Heart left ventricle (tissue), 16 donors: Measurements from ENCODE around the gene CCDC121. TPM values are rescaled to one million over a fixed set of nuclear protein-coding genes. Genes with fewer than 3 reads are reported as not detected.
A peak's percentile ranks its signal among the peaks of the same experiment; 100 is the strongest.

ENCODE experiments used
- ATAC-seq, 4 donors: fragments of 200-7000 bp; cut with Tn5 transposase; one replicate each; pipeline ENCODE4 v1.9.1; 2020 to 2022; ENCODE audit warnings: moderate library complexity in 4 of 4, mild to moderate bottlenecking in 3 of 4, moderate number of reproducible peaks in 1 of 4
- DNase-seq, 5 donors: peaks; one replicate each; pipeline ENCODE4 v3.0.0-alpha.2; 2020
- H3K27ac ChIP-seq, 12 donors: fragments of 200-600 bp; sonication (generic) in 4 of 12; one replicate each; pipeline versions ENCODE4 v1.5.0 to v1.8.0; 2016 to 2022; ENCODE audit warnings: mild to moderate bottlenecking in 2 of 12
- H3K27me3 ChIP-seq, 9 donors: fragments of 200-600 bp; sonication (generic) in 2 of 9; one replicate each; pipeline versions ENCODE4 v1.5.1 to v1.8.0; 2016 to 2022; ENCODE audit warnings: mild to moderate bottlenecking in 3 of 9
- H3K36me3 ChIP-seq, 9 donors: fragments of 200-600 bp; sonication (generic) in 2 of 9; one replicate each; pipeline versions ENCODE4 v1.5.0 to v1.8.0; 2018 to 2022; ENCODE audit warnings: mild to moderate bottlenecking in 2 of 9
- H3K4me1 ChIP-seq, 12 donors: fragments of 200-600 bp; sonication (generic) in 4 of 12; one replicate each; pipeline versions ENCODE4 v1.5.0 to v1.8.0; 2016 to 2022; ENCODE audit warnings: mild to moderate bottlenecking in 3 of 12
- H3K4me3 ChIP-seq, 12 donors: fragments of 200-600 bp; sonication (generic) in 4 of 12; one replicate each; pipeline versions ENCODE4 v1.5.0 to v1.8.0; 2017 to 2022; ENCODE audit warnings: mild to moderate bottlenecking in 9 of 12, moderate library complexity in 4 of 12
- H3K9me3 ChIP-seq, 12 donors: fragments of 200-600 bp; sonication (generic) in 4 of 12; one replicate each; pipeline versions ENCODE4 v1.5.0 to v1.8.0; 2016 to 2022; ENCODE audit warnings: mild to moderate bottlenecking in 1 of 12
- POLR2A ChIP-seq, 2 donors: fragments of 450-650 bp; IDR thresholded peaks; one replicate each; pipeline ENCODE4 v1.6.1; 2017; ENCODE audit warnings: antibody characterized with exemption in 2 of 2, mild to moderate bottlenecking in 2 of 2, moderate library complexity in 2 of 2
- WGBS, 4 donors: extraction: QIAGEN DNeasy Blood & Tissue Kit in 2 of 4; methylation state at CpG; one replicate each; pipeline versions ENCODE4 v1.1.5 to v1.1.7; 2013 to 2018; 5-methylcytosine and 5-hydroxymethylcytosine counted together
- intact Hi-C, 10 donors: fragments of 100-400 bp; cut with DNase I; formaldehyde crosslinking; loops; one replicate each; pipeline versions ENCODE4 v1.11.1 to v1.14.2; 2022
- polyA plus RNA-seq, 2 donors: library from polyadenylated mRNA; stranded (reverse); fragments of 200-250 nt; gene quantifications; one replicate each; pipeline ENCODE4 v1.2.3, GENCODE V29; 2013
- total RNA-seq, 9 donors: library from RNA; depleted of rRNA in 2 of 9; stranded (reverse); fragments of >200 nt in 2 of 9; fragmentation: NEBNext Ultra II Directional in 3 of 9; extraction: Animal tissue kit (Norgen Biotek cat#: 25700) in 3 of 9; gene quantifications; one replicate each; pipeline versions ENCODE4 v1.1.0 to v1.2.4, GENCODE V29; 2016 to 2023
- TF ChIP-seq, protein P1 (sequence below), 12 donors: fragments of 200-600 bp; sonication (generic) in 4 of 12; IDR thresholded peaks; one replicate each; pipeline versions ENCODE4 v1.5.0 to v1.8.0; 2018 to 2022; ENCODE audit warnings: antibody characterized with exemption in 12 of 12, mild to moderate bottlenecking in 5 of 12
- donor health status: ischemic (EF 13 %, LVEDD 7.1; RV severe dilation, severe dysfunction).
- donor health status: healthy with polysubstance abuse.
- donor health status: DM: no; HTN: yes; CAD: no.
- donor health status: DM: no; HTN: no; CAD: no.
- donor health status: ischemic (EF 25% LVEDD 6.9; RV normal size, moderate dysfunction).
- donor health status: ischemic (EF 25% LVEDD 5.7; RV mildly dilated, moderate dysfunction).
- donor health status: healthy.
- donor health status: DM: yes; HTN: yes; CAD: no.
- donor health status: ischemic (EF 35%, LVEDD 5.7; RV mildly dilated, moderate dysfunction).
- donor health status: nonischemic (EF 11% LVEDD 7.7; RV severe dilation, severe dysfunction).
- donor health status: DM: yes; HTN: yes; CAD: no.
- donor health status: PGD.
- donor health status: ischemic (EF 29% LVEDD 5.4; RV normal size, mild dysfunction).
- donor health status: nonischemic (EF 23%, LVEDD 6.1; RV moderate dilation, normal function).

CCDC121 gene
- total and polyA plus RNA-seq, 11 donors = 2.5 to 7.7 (median 5.4) TPM

- TF ChIP-seq, protein P1, sequence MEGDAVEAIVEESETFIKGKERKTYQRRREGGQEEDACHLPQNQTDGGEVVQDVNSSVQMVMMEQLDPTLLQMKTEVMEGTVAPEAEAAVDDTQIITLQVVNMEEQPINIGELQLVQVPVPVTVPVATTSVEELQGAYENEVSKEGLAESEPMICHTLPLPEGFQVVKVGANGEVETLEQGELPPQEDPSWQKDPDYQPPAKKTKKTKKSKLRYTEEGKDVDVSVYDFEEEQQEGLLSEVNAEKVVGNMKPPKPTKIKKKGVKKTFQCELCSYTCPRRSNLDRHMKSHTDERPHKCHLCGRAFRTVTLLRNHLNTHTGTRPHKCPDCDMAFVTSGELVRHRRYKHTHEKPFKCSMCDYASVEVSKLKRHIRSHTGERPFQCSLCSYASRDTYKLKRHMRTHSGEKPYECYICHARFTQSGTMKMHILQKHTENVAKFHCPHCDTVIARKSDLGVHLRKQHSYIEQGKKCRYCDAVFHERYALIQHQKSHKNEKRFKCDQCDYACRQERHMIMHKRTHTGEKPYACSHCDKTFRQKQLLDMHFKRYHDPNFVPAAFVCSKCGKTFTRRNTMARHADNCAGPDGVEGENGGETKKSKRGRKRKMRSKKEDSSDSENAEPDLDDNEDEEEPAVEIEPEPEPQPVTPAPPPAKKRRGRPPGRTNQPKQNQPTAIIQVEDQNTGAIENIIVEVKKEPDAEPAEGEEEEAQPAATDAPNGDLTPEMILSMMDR (IDR thresholded peaks at IDR 0.05) = no peak
- TF ChIP-seq POLR2A (IDR thresholded peaks at IDR 0.05) = no peak
- peaks cover 0 to 71% (median 60%) of the 10 kb centered on the region in 9 donors for H3K36me3 ChIP-seq
- H3K4me1 ChIP-seq = peaks cover 0 to 37% (median 21%) of the 10 kb centered on the region in 12 donors
- intact Hi-C loops = no loop called here
- H3K9me3 ChIP-seq = no peaks in the 10 kb centered on the region
- ATAC-seq = no peak
- DNase-seq = no peak
- peak overlapping the region in 1 of 12 donors; percentile 63 for H3K27ac ChIP-seq
- 57 to 74% (median 72%) methylated on average over 1 of the region's 1 CpG for WGBS, 4 donors
- H3K4me3 ChIP-seq = no peak overlapping the region
- no peaks in the 10 kb centered on the region for H3K27me3 ChIP-seq
Measured at GRCh38 chr2:27667446-27667845, 38.6 kb upstream of the CCDC121 start.

GRCh38 chr2:27664622-27665363 lies 36.0 kb upstream of the CCDC121 start:
- no peaks in the 10 kb centered on the region for H3K9me3 ChIP-seq
- WGBS, 4 donors = 84 to 91% (median 85%) methylated on average over 16 of the region's 16 CpGs
- ATAC-seq (no peak), DNase-seq (no peak)
- no peaks in the 10 kb centered on the region for H3K27me3 ChIP-seq
- TF ChIP-seq, protein P1 (IDR thresholded peaks at IDR 0.05) = no peak
- no peak for TF ChIP-seq POLR2A (IDR thresholded peaks at IDR 0.05)
- peak overlapping the region in 1 of 12 donors; percentile 95 for H3K27ac ChIP-seq
- H3K36me3 ChIP-seq = peaks cover 0 to 69% (median 57%) of the 10 kb centered on the region in 9 donors
- peaks cover 0 to 42% (median 27%) of the 10 kb centered on the region in 12 donors for H3K4me1 ChIP-seq
- H3K4me3 ChIP-seq = peak overlapping the region; percentile 66 to 94 (median 86)
- intact Hi-C loops = no loop called here

- WGBS, 4 donors = 3 to 9% (median 4%) methylated on average over 22 to 28 of the region's 28 CpGs
- H3K27ac ChIP-seq = peak overlapping the region; percentile 83 to 95 (median 92)
- no peak for DNase-seq
- H3K27me3 ChIP-seq = no peaks in the 10 kb centered on the region
- intact Hi-C loops = no loop called here
- peaks cover 0 to 69% (median 57%) of the 10 kb centered on the region in 9 donors for H3K36me3 ChIP-seq
- peak overlapping the region; percentile 66 to 94 (median 86) for H3K4me3 ChIP-seq
- no peak for TF ChIP-seq POLR2A (IDR thresholded peaks at IDR 0.05)
- TF ChIP-seq, protein P1 (IDR thresholded peaks at IDR 0.05) = no peak
- H3K4me1 ChIP-seq = peaks cover 0 to 42% (median 27%) of the 10 kb centered on the region in 12 donors
- peak in 2 of 4 donors; percentile 2 to 6 for ATAC-seq
- H3K9me3 ChIP-seq = no peaks in the 10 kb centered on the region
Measured at GRCh38 chr2:27664154-27664574, 35.4 kb upstream of the CCDC121 start.

DNA sequence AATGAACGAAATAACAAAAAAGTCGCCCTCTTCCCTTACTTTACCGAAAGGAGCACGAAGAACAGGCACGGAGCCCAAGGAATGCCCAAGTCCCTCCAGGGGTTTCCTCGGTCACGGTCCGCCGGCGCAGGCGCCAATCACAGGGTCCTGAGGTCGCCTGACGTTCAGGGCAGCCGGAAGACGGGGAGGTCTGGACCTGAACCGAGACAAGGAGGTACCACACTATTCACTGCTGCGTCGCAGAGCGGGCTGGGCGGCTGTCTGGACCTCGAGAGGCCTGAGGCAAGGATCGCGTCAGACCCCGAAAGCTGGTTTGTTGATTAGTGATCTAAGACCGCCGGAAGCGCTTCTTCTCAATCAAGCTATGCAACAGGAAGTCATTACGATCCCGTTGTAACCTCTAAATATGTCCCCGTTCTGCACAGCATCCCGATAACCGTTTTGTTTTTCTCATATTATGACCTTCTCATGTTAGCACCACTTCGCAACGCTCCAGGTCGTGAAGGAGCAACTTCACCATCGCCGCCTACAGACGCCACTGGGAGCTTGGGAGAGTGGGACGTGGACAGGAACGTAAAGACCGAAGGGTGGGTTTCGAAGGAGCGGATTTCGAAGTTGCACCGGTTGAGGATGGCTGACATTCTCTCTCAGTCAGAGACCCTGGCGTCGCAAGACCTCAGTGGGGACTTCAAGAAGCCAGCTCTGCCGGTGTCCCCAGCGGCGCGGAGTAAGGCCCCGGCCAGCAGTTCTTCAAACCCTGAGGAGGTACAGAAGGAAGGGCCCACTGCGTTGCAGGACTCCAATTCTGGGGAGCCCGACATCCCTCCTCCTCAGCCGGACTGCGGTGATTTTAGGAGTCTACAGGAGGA lies 34.7 kb upstream of the CCDC121 start, which contains the start of the genes SLC4A1AP and SUPT7L:
Gene SLC4A1AP, plus strand, starts transcription at position 605 of the 869 bp plus-strand sequence. Its CDS starts 26 bp downstream, at position 631.
Gene SUPT7L, minus strand, starts transcription at position 330 of the 869 bp plus-strand sequence. CDS start 1,422 bp downstream, outside the sequence.
- H3K36me3 ChIP-seq = peaks cover 0 to 69% (median 57%) of the 10 kb centered on the region in 9 donors
- H3K27ac ChIP-seq = peak within 1 kb of the TSS; percentile 83 to 95 (median 92)
- DNase-seq = peak; percentile 67 to 86 (median 71)
- peaks cover 0 to 42% (median 27%) of the 10 kb centered on the region in 12 donors for H3K4me1 ChIP-seq
- intact Hi-C loops = no loop called here
- no peaks in the 10 kb centered on the region for H3K27me3 ChIP-seq
- H3K4me3 ChIP-seq = peak within 1 kb of the TSS; percentile 66 to 94 (median 86)
- peak; percentile 89 to 91 (median 90) for ATAC-seq
- TF ChIP-seq, protein P1 (IDR thresholded peaks at IDR 0.05) = peak in 1 of 12 donors; percentile 15
- peak in 1 of 2 donors; percentile 19 for TF ChIP-seq POLR2A (IDR thresholded peaks at IDR 0.05)
- 0% methylated on average over 53 to 56 of the region's 56 CpGs for WGBS, 4 donors
- H3K9me3 ChIP-seq = no peaks in the 10 kb centered on the region
